ENCODE results near the gene MLLT10. TPM values are rescaled to one million over a fixed set of nuclear protein-coding genes. Genes with fewer than 3 reads are reported as not detected.

The MLLT10 gene
- total RNA-seq, 1 experiment from 2014 or later = 72.3 TPM

DNA sequence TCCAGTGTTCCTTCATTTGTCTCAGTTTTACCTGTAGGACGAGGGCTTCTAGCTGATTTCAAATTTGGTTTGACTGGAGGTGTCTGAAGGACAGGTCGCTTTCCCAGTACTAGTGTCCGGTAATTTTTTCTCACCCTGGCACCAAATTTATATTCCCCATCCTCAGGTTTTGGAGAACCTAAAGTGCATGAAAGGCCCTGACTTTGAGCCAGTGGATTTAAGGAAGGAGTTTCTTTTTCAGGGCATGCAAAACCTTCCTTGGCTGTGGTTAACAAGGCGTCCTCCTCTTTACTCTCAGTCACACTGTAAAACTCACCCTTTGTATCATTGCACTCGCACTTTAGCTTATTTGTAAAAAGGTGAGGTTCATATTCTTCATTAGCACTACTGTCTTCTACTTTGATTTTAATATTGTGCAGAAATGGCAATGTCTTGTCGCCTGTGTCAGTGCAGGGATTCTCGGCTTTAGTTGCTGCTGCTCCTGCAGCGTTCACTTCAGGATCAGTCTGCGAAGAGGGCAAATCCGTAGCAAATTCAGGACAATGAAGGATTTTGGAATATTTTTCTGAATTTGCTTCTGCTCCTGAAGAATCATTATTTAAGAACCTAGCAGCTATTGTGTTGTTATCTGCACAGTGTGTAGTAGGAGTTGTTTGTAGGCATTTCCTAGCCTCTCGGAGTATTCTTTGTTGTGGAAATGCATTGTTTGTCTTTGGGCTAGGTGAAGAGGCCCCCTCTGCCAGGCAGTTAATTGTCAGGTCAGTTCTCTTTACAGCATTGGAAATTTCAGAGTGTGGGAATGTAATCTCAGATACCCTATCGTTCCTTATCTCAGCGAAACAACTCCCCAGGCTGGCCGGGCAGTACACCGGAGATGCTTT, 18.4 kb upstream of the MLLT10 start:
- TF ChIP-seq, protein P1, sequence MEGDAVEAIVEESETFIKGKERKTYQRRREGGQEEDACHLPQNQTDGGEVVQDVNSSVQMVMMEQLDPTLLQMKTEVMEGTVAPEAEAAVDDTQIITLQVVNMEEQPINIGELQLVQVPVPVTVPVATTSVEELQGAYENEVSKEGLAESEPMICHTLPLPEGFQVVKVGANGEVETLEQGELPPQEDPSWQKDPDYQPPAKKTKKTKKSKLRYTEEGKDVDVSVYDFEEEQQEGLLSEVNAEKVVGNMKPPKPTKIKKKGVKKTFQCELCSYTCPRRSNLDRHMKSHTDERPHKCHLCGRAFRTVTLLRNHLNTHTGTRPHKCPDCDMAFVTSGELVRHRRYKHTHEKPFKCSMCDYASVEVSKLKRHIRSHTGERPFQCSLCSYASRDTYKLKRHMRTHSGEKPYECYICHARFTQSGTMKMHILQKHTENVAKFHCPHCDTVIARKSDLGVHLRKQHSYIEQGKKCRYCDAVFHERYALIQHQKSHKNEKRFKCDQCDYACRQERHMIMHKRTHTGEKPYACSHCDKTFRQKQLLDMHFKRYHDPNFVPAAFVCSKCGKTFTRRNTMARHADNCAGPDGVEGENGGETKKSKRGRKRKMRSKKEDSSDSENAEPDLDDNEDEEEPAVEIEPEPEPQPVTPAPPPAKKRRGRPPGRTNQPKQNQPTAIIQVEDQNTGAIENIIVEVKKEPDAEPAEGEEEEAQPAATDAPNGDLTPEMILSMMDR (conservative IDR thresholded peaks at IDR 0.05) = no peak
- H2BK15ac ChIP-seq (ENCODE audit: low read depth, low read length) = no peak overlapping the region
- H3K4me3 Mint-ChIP-seq = peak overlapping the region; percentile 82 to 92
- H3T11ph ChIP-seq (ENCODE audit: low read length) = no peak overlapping the region
- no peak for DNase-seq
- no CpG with 5 or more reads among the region's 15 CpGs for WGBS (ENCODE audit: extremely low coverage, insufficient read length, low lambda C conversion rate)
- H2BK20ac ChIP-seq (ENCODE audit: low read depth, low read length, poor library complexity, severe bottlenecking) = no peak overlapping the region
- H3K27ac ChIP-seq (ENCODE audit: insufficient read length, low read depth, low read length) = no peak overlapping the region
- H3K4me1 Mint-ChIP-seq = peaks cover 78 to 79% of the 10 kb centered on the region in 2 experiments
- peaks cover 19% of the 10 kb centered on the region; the same call in 1 of the 2 replicates for H3K27me3 ChIP-seq (ENCODE audit: insufficient read depth, low read length)
- H4K91ac ChIP-seq (ENCODE audit: insufficient read length, low read depth, low read length) = no peak overlapping the region
- H3K9me3 ChIP-seq (ENCODE audit: control insufficient read depth, low read depth, low read length) = no peaks in the 10 kb centered on the region
- H3K79me1 ChIP-seq (ENCODE audit: insufficient read depth, low read depth, low read length, poor library complexity, severe bottlenecking) = no peaks in the 10 kb centered on the region
- no peak overlapping the region for H2AFZ ChIP-seq (ENCODE audit: low read length)
- no peak overlapping the region for H2BK120ac ChIP-seq (ENCODE audit: low read depth, low read length, poor library complexity, severe bottlenecking)
- H3K14ac ChIP-seq (ENCODE audit: insufficient read depth, low read length) = no peak overlapping the region
- H3K23me2 ChIP-seq (ENCODE audit: insufficient read length, low read depth, low read length, poor library complexity, severe bottlenecking) = peaks cover 50% of the 10 kb centered on the region
- H3K9ac ChIP-seq (ENCODE audit: extremely low read depth, insufficient read length, low read length) = no peak overlapping the region
- H4K20me1 ChIP-seq (ENCODE audit: control insufficient read depth, insufficient read depth, insufficient read length) = no peaks in the 10 kb centered on the region
- no peak overlapping the region for H2AK5ac ChIP-seq (ENCODE audit: insufficient read length, low read length)
- H3K4me2 ChIP-seq (ENCODE audit: insufficient read depth, insufficient read length, low read length) = peak overlapping the region; percentile 89
- H3K4ac ChIP-seq (ENCODE audit: low read depth, low read length) = no peak overlapping the region
- no peaks in the 10 kb centered on the region; a peak in 1 of 7 replicates for H3K36me3 Mint-ChIP-seq (ENCODE audit: insufficient read depth in 1 of 3, low read depth in 3 of 3)
- peaks cover 10% of the 10 kb centered on the region; the same call in 1 of the 2 replicates for H3K4me1 ChIP-seq (ENCODE audit: insufficient read depth, low read length)
- no peak overlapping the region for H2BK5ac ChIP-seq (ENCODE audit: insufficient read length, low read length)
- H4K8ac ChIP-seq (replicated peaks; ENCODE audit: insufficient read length, low read depth, low read length) = no peak overlapping the region
- H3K27me3 Mint-ChIP-seq (ENCODE audit: low read depth) = peaks cover 41% of the 10 kb centered on the region
- H3K18ac ChIP-seq (ENCODE audit: insufficient read length, low read depth, low read length) = no peak overlapping the region
- H3K79me2 ChIP-seq (ENCODE audit: insufficient read depth, low read length) = no peaks in the 10 kb centered on the region
- no peak overlapping the region for H3K56ac ChIP-seq (ENCODE audit: insufficient read length, low read depth, low read length)
- H3K23ac ChIP-seq (ENCODE audit: insufficient read length, low read depth, low read length) = no peak overlapping the region
- peak overlapping the region; percentile 25 to 89 (median 81); a peak in 6 of 7 replicates for H3K27ac Mint-ChIP-seq
- H2BK12ac ChIP-seq (ENCODE audit: insufficient read length, low read depth, low read length) = no peak overlapping the region
- no peak overlapping the region for H4K5ac ChIP-seq (ENCODE audit: insufficient read length, low read depth, low read length)
- no peaks in the 10 kb centered on the region; a peak in 2 of 5 replicates for H3K9me3 Mint-ChIP-seq
